ENCODE results near the gene TUB.

TUB gene

DNA sequence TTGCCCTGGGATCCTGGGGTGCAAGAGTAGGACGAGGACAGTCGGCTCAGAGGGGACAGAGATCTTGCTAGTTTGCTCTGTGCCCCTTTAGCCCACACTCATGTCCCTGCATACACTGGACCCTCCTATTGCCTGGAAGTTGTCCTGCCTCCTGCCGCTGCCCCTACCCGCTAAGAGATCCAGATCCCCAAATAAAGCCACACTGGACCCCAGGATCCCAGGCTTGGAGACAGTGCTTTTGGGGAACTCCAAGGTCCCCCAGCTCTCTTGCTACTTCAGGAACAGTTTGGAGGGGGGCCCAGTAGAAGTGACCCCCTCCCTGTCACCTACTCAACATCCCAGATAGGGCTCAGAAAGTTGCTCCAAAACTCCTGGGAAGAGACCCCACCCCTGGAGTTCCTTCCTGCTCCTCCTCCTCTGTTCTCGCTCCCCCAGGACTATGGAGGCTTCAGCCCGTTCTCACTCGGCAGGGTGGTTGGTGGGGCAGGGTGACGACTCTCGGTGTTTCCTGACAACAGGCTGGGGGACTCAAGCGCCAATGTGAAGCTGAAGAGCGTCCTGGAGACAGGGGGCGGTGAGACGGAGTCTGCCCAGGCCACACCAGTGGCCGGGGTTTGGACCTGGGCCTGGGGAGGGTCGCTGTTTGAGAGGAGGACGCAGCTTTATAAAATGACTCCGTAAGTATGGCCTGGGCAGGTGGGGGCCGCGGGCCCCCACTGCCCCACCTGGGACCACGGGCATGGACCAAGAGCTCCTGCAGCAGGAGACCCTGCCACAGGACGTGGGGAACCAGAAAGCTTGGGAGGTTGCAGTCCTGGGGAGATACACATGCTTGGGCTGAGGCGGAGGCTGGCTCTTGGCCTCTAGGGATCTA is 19.2 kb upstream of the TUB start:
- Histone ChIP-seq H3K36me3 (ENCODE audit: control insufficient read depth, insufficient read depth, low read length) (no peaks in the 10 kb centered on the region), H3K4me3 (ENCODE audit: extremely low read depth, insufficient read depth, low read length, poor library complexity, severe bottlenecking) (no peak overlapping the region), H3K9me3 (ENCODE audit: control insufficient read depth, low read length) (no peaks in the 10 kb centered on the region), H3K4me1 (ENCODE audit: control insufficient read depth, insufficient read depth, low read length, poor library complexity, severe bottlenecking) (no peaks in the 10 kb centered on the region), H3K27ac (ENCODE audit: low read depth, low read length, severe bottlenecking) (no peak overlapping the region)
- 85 to 90% methylated on average over 18 to 19 of the region's 22 CpGs for WGBS, 2 experiments (ENCODE audit: insufficient coverage in 2 of 2)

GRCh38 chr11:8062781-8063257 is 18.2 kb upstream of the TUB start:
- WGBS, 2 experiments (ENCODE audit: insufficient coverage in 2 of 2), result 92 to 93% methylated on average over 12 to 13 of the region's 13 CpGs
- H3K36me3 ChIP-seq (ENCODE audit: control insufficient read depth, insufficient read depth, low read length), result no peaks in the 10 kb centered on the region
- H3K9me3 ChIP-seq (ENCODE audit: control insufficient read depth, low read length), result no peaks in the 10 kb centered on the region
- H3K27ac ChIP-seq (ENCODE audit: low read depth, low read length, severe bottlenecking), result no peak overlapping the region
- no peaks in the 10 kb centered on the region for H3K4me1 ChIP-seq (ENCODE audit: control insufficient read depth, insufficient read depth, low read length, poor library complexity, severe bottlenecking)
- no peak overlapping the region for H3K4me3 ChIP-seq (ENCODE audit: extremely low read depth, insufficient read depth, low read length, poor library complexity, severe bottlenecking)

DNA sequence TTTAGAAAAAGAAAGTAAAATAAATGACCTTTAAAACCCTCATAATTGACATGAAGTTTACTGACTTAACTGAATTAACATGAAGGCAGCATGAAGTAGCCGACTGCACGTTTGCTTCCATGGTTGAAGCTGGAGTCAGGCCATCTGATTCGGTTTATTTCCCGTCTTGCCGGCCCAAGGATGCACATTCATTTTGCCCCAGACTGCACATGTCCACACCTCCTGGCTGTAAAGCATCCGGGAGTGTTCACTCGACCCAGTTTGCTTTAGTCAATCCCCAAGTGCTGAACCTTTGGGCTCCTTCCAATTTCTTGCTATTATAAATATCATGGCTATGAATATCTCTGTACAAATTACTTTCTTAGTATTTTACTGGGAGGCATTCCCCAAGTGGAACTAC is 17.7 kb upstream of the TUB start:
- no peak overlapping the region for H3K4me3 ChIP-seq (ENCODE audit: extremely low read depth, insufficient read depth, low read length, poor library complexity, severe bottlenecking)
- H3K4me1 ChIP-seq (ENCODE audit: control insufficient read depth, insufficient read depth, low read length, poor library complexity, severe bottlenecking), result no peaks in the 10 kb centered on the region
- no peaks in the 10 kb centered on the region for H3K9me3 ChIP-seq (ENCODE audit: control insufficient read depth, low read length)
- 90 to 95% methylated on average over 6 of the region's 7 CpGs for WGBS, 2 experiments (ENCODE audit: insufficient coverage in 2 of 2)
- H3K27ac ChIP-seq (ENCODE audit: low read depth, low read length, severe bottlenecking), result no peak overlapping the region
- no peaks in the 10 kb centered on the region for H3K36me3 ChIP-seq (ENCODE audit: control insufficient read depth, insufficient read depth, low read length)

- Histone ChIP-seq H3K4me1 (ENCODE audit: control insufficient read depth, insufficient read depth, low read length, poor library complexity, severe bottlenecking) (no peaks in the 10 kb centered on the region), H3K27ac (ENCODE audit: low read depth, low read length, severe bottlenecking) (no peak overlapping the region), H3K36me3 (ENCODE audit: control insufficient read depth, insufficient read depth, low read length) (no peaks in the 10 kb centered on the region), H3K9me3 (ENCODE audit: control insufficient read depth, low read length) (no peaks in the 10 kb centered on the region), H3K4me3 (ENCODE audit: extremely low read depth, insufficient read depth, low read length, poor library complexity, severe bottlenecking) (no peak overlapping the region)
- WGBS, 2 experiments (ENCODE audit: insufficient coverage in 2 of 2), result 93 to 100% methylated on average over 1 to 2 of the region's 2 CpGs
Observed at GRCh38 chr11:8065031-8065430, 16.0 kb upstream of the TUB start.

- Histone ChIP-seq H3K4me1 (ENCODE audit: control insufficient read depth, insufficient read depth, low read length, poor library complexity, severe bottlenecking) (no peaks in the 10 kb centered on the region), H3K27ac (ENCODE audit: low read depth, low read length, severe bottlenecking) (no peak overlapping the region), H3K4me3 (ENCODE audit: extremely low read depth, insufficient read depth, low read length, poor library complexity, severe bottlenecking) (no peak overlapping the region), H3K36me3 (ENCODE audit: control insufficient read depth, insufficient read depth, low read length) (no peaks in the 10 kb centered on the region), H3K9me3 (ENCODE audit: control insufficient read depth, low read length) (no peaks in the 10 kb centered on the region)
- WGBS, 2 experiments (ENCODE audit: insufficient coverage in 2 of 2), result 92 to 99% methylated on average over 16 to 17 of the region's 17 CpGs
Observed at GRCh38 chr11:8066036-8066910, 14.7 kb upstream of the TUB start.

DNA sequence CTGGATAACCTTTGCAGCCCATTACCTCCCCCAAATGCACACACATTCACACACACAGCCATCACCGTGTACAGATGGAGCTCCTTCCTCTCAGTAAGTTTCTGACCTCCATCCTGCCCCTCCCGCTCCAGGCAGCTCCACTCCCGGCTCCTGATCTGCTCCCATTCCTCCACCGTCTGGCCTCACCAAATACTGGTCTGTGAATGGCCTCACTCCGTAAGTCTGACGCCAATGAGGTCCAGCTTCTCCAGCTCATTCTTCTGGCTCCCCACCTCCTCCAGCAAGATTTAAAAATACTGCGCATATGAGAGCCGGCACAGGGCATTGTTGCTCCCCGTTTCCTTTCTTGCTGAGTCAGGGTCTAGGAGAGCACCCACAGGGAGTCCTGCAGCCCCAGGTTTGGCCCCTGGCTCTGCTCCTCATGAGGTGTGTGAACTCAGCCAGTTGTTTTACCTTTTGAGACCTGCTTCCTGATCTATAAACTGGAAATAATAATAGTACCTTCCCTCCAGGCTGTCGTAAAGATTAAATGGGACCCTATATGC is 14.0 kb upstream of the TUB start:
- Histone ChIP-seq H3K4me1 (ENCODE audit: control insufficient read depth, insufficient read depth, low read length, poor library complexity, severe bottlenecking) (no peaks in the 10 kb centered on the region), H3K4me3 (ENCODE audit: extremely low read depth, insufficient read depth, low read length, poor library complexity, severe bottlenecking) (no peak overlapping the region), H3K9me3 (ENCODE audit: control insufficient read depth, low read length) (no peaks in the 10 kb centered on the region), H3K27ac (ENCODE audit: low read depth, low read length, severe bottlenecking) (no peak overlapping the region), H3K36me3 (ENCODE audit: control insufficient read depth, insufficient read depth, low read length) (no peaks in the 10 kb centered on the region)
- 70 to 84% methylated on average over 7 to 9 of the region's 10 CpGs for WGBS, 2 experiments (ENCODE audit: insufficient coverage in 2 of 2)

DNA sequence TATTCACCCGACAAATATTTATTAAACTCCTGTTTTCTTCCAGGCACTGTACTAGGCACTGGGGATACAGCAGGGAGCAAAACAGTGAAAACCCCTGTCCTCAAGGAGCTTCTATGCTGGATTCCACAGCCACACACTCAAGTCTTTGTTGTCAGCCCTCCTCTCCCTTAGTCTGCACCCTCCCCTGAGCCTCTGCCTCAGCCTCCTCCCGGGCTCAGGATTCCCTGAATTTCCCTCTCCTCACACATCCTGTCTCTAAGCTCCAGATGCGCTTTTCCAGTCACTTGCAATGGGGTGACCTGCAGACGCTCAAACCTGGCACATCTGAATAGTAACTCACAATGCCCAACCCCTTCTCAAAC is 13.5 kb upstream of the TUB start:
- WGBS, 2 experiments (ENCODE audit: insufficient coverage in 2 of 2), result 73 to 86% methylated on average over 4 of the region's 4 CpGs
- no peak overlapping the region for H3K4me3 ChIP-seq (ENCODE audit: extremely low read depth, insufficient read depth, low read length, poor library complexity, severe bottlenecking)
- H3K4me1 ChIP-seq (ENCODE audit: control insufficient read depth, insufficient read depth, low read length, poor library complexity, severe bottlenecking), result no peaks in the 10 kb centered on the region
- no peaks in the 10 kb centered on the region for H3K9me3 ChIP-seq (ENCODE audit: control insufficient read depth, low read length)
- H3K36me3 ChIP-seq (ENCODE audit: control insufficient read depth, insufficient read depth, low read length), result no peaks in the 10 kb centered on the region
- no peak overlapping the region for H3K27ac ChIP-seq (ENCODE audit: low read depth, low read length, severe bottlenecking)

DNA sequence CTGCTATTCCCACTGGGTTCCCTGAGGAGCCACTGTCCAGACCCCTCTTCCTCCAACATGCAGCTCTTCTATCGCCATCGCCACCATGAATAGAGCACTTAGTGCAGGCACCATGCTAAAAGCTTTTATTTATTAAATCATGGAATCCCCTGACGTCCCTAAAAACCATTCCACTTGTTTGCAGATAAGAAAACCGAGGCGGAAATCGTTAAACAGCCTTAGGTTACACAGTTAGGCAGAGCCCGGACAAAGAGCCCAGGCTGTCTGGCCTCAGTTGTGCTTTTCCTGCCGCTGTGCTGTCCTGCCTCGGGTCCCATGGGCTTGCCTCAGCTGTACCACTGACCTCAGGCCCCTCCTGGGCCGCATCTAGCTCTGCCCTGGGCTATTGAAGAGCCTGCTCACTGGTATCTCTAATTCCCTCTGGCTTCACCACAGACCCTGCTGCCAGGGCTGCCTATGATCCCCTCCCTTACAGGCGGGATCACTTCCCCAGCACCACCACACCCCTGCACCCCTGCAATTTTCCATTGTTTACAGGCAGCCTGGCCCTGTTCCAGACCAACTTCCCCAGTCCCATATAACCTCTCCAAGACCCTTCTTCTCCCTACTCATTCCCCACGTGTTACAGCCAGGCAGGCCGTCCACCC is 13.0 kb upstream of the TUB start:
- Histone ChIP-seq H3K36me3 (ENCODE audit: control insufficient read depth, insufficient read depth, low read length) (no peaks in the 10 kb centered on the region), H3K27ac (ENCODE audit: low read depth, low read length, severe bottlenecking) (no peak overlapping the region), H3K4me3 (ENCODE audit: extremely low read depth, insufficient read depth, low read length, poor library complexity, severe bottlenecking) (no peak overlapping the region), H3K9me3 (ENCODE audit: control insufficient read depth, low read length) (no peaks in the 10 kb centered on the region), H3K4me1 (ENCODE audit: control insufficient read depth, insufficient read depth, low read length, poor library complexity, severe bottlenecking) (no peaks in the 10 kb centered on the region)
- WGBS, 2 experiments (ENCODE audit: insufficient coverage in 2 of 2), result 80 to 88% methylated on average over 9 to 13 of the region's 13 CpGs

- WGBS, 2 experiments (ENCODE audit: insufficient coverage in 2 of 2), result 83 to 85% methylated on average over 13 to 15 of the region's 15 CpGs
- Histone ChIP-seq H3K9me3 (ENCODE audit: control insufficient read depth, low read length) (no peaks in the 10 kb centered on the region), H3K27ac (ENCODE audit: low read depth, low read length, severe bottlenecking) (no peak overlapping the region), H3K36me3 (ENCODE audit: control insufficient read depth, insufficient read depth, low read length) (no peaks in the 10 kb centered on the region), H3K4me3 (ENCODE audit: extremely low read depth, insufficient read depth, low read length, poor library complexity, severe bottlenecking) (no peak overlapping the region), H3K4me1 (ENCODE audit: control insufficient read depth, insufficient read depth, low read length, poor library complexity, severe bottlenecking) (no peaks in the 10 kb centered on the region)
Observed at GRCh38 chr11:8068605-8069221, 12.3 kb upstream of the TUB start.

DNA sequence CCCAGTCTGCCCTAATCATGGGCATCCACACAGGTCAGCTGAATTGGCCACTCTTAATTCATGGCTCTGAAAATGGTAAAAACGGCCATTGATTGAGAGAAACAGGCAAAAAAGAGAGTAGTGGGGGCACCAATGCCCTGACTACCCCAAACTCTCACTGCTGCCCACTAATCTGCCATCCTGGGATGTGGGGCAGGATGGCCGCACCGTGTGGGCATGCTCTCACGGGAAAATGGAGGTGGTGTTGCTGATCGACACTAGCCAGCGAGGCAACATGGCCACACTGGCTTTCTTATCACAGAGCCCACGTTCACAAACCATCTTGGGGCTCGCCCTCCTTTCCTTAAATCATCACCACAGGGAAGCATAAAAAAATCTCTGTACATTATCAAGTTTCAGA is 11.2 kb upstream of the TUB start:
- no peak overlapping the region for H3K4me3 ChIP-seq (ENCODE audit: extremely low read depth, insufficient read depth, low read length, poor library complexity, severe bottlenecking)
- WGBS, 2 experiments (ENCODE audit: insufficient coverage in 2 of 2), result 85 to 98% methylated on average over 4 to 7 of the region's 8 CpGs
- no peaks in the 10 kb centered on the region for H3K9me3 ChIP-seq (ENCODE audit: control insufficient read depth, low read length)
- no peaks in the 10 kb centered on the region for H3K4me1 ChIP-seq (ENCODE audit: control insufficient read depth, insufficient read depth, low read length, poor library complexity, severe bottlenecking)
- H3K27ac ChIP-seq (ENCODE audit: low read depth, low read length, severe bottlenecking), result no peak overlapping the region
- H3K36me3 ChIP-seq (ENCODE audit: control insufficient read depth, insufficient read depth, low read length), result no peaks in the 10 kb centered on the region

Measured in mesodermal cell (in vitro differentiated cells).